Measurements from ENCODE around the gene FGF2. TPM values are rescaled to one million over a fixed set of nuclear protein-coding genes. Genes with fewer than 3 reads are reported as not detected.

FGF2 gene
- total and polyA plus RNA-seq, 3 donors from 2014 or later, result 3.0 to 4.9 (median 4.5) TPM

DNA sequence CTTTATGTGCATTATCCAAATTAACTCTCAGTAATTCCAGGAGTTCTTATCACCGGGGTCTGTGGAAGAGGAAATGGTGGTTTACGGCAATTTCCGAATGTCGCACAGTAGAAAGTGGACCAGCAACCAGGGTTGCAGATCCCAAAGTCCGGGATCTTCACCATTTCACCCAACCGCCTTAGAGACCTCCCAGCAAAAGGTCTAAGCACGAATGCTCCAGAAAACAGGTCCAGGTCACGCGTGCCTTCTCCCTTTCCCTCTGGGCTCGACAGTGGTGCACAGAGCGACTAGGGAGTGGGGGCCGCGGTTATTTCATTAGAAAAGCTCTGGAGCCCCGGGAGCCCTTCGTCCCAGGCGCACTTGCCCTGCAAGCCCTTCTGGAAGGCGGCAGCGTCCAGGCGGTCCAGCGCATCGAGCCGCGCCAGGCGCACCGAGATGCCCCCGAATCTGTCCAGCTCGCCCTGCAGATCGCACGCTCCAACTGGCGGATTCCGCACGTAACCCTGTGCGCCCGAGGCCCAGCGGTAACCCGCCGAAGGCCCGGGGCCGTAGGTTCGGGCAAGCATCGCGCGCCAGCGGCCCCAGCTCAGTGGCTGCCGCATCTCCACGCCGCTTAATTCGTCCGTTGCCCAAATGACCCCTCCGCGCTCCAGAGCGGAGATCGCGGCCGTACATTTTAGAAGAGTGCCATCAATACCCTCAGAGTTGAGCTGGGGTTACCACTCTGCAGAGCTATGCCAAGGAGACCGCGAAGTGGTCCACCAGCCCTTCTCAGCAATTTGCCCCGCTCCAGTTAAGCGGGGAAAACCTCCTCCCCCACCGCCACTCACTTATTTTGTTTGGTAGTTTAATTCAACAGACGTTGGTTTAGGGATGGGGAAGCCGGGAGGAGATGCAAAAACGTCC is 95.6 kb downstream of the FGF2 start, which contains the start of gene NUDT6:
TSS of gene NUDT6 (minus strand) at position 627 of the 906 bp plus-strand sequence. CDS start at position 602, 25 bp downstream.
- Histone ChIP-seq H3K36me3 (ENCODE audit: low read depth, missing control alignments) (no peaks in the 10 kb centered on the region), H3K27me3 (no peaks in the 10 kb centered on the region), H3K27ac (peak within 1 kb of the TSS; percentile 76 to 82), H3K9me3 (no peaks in the 10 kb centered on the region), H3K4me1 (peaks cover 6% of the 10 kb centered on the region), H3K4me3 (peak within 1 kb of the TSS; percentile 89 to 91)
- 0 to 1% methylated on average over 28 to 62 of the region's 63 CpGs for WGBS, 2 donors
- DNase-seq, result peak; percentile 87
- intact Hi-C loops (cut with DNase I; ENCODE audit: low total_unique reads), result no loop called here
- TF ChIP-seq POLR2A (IDR thresholded peaks at IDR 0.05), result no peak
- TF ChIP-seq, protein P1, sequence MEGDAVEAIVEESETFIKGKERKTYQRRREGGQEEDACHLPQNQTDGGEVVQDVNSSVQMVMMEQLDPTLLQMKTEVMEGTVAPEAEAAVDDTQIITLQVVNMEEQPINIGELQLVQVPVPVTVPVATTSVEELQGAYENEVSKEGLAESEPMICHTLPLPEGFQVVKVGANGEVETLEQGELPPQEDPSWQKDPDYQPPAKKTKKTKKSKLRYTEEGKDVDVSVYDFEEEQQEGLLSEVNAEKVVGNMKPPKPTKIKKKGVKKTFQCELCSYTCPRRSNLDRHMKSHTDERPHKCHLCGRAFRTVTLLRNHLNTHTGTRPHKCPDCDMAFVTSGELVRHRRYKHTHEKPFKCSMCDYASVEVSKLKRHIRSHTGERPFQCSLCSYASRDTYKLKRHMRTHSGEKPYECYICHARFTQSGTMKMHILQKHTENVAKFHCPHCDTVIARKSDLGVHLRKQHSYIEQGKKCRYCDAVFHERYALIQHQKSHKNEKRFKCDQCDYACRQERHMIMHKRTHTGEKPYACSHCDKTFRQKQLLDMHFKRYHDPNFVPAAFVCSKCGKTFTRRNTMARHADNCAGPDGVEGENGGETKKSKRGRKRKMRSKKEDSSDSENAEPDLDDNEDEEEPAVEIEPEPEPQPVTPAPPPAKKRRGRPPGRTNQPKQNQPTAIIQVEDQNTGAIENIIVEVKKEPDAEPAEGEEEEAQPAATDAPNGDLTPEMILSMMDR (IDR thresholded peaks at IDR 0.05), result no peak

DNA sequence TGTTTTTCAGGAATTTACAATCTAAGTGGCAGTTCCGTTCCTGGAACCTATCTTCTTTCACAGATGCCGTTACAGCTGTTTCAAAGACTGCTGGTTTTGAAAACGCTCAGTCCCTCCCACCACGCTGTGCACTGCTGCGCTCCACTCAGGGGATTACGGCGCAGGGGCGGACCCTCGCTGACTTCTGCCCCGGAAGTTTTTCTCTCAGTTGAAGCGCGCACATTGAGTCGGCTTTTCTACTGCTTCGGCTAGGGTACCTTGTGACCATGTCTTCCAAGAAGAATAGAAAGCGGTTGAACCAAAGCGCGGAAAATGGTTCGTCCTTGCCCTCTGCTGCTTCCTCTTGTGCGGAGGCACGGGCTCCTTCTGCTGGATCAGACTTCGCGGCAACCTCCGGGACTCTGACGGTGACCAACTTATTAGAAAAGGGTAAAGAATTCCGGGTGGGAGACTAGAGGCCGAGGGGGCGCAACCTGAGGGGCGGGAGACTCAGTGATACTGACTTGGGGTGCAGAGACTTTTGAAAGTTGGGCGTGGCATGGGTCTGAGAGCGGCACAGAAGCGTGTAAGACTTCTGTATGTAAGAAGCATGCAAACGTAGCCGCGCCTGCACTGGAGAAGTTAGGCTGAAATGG is 96.4 kb downstream of the FGF2 start:
- TF ChIP-seq, protein P1 (IDR thresholded peaks at IDR 0.05), result no peak
- no peak for TF ChIP-seq POLR2A (IDR thresholded peaks at IDR 0.05)
- Histone ChIP-seq H3K9me3 (no peaks in the 10 kb centered on the region), H3K4me1 (peaks cover 6% of the 10 kb centered on the region), H3K36me3 (ENCODE audit: low read depth, missing control alignments) (no peaks in the 10 kb centered on the region), H3K27me3 (no peaks in the 10 kb centered on the region), H3K27ac (peak overlapping the region; percentile 76 to 82), H3K4me3 (peak overlapping the region; percentile 89 to 91)
- WGBS, 2 donors, result 0% methylated on average over 32 to 34 of the region's 34 CpGs
- DNase-seq, result peak; percentile 93
- intact Hi-C loops (cut with DNase I; ENCODE audit: low total_unique reads), result no loop called here

DNA sequence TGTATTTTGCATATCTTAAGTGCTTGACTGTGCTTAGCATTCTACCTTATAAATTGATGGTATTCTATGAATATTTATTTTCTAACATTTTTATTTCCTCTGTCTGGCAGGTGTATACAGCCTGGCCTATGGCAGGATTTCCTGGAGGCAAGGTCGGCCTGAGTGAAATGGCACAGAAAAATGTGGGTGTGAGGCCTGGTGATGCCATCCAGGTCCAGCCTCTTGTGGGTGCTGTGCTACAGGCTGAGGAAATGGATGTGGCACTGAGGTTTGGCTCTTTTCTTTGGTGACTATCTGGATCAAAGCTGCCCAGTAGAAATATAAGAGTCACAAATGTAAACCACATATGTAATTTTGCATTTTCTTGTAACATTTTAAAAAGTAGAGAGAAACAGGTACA is 102.3 kb downstream of the FGF2 start:
- H3K4me3 ChIP-seq, result no peak overlapping the region
- H3K4me1 ChIP-seq, result peaks cover 5% of the 10 kb centered on the region
- no peak for TF ChIP-seq POLR2A (IDR thresholded peaks at IDR 0.05)
- TF ChIP-seq, protein P1 (IDR thresholded peaks at IDR 0.05), result no peak
- no peaks in the 10 kb centered on the region for H3K27me3 ChIP-seq
- no peaks in the 10 kb centered on the region for H3K9me3 ChIP-seq
- H3K27ac ChIP-seq, result no peak overlapping the region
- no peak for DNase-seq
- WGBS, 2 donors, result 85 to 96% methylated on average over 1 of the region's 1 CpG
- no peaks in the 10 kb centered on the region for H3K36me3 ChIP-seq (ENCODE audit: low read depth, missing control alignments)
- intact Hi-C loops (cut with DNase I; ENCODE audit: low total_unique reads), result no loop called here

DNA sequence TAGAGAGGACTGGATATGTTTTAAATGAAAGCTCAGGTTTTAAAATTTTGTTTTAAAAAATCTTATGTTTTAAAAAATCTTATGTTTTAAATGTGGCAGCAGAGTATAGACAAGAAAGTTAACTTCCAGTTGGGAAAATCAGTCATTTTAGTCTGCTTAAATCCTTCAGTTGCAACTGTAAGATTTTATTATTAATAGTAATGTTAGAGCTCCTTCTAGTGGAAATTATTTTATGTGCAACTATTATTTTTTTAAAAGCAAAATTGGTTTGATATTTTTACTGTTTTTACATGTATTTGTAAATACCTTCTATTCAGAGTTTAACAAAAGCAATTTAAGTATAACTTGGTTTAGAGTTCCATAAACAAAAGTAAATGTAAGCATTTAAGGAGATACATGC is 104.2 kb downstream of the FGF2 start:
- H3K36me3 ChIP-seq (ENCODE audit: low read depth, missing control alignments), result no peaks in the 10 kb centered on the region
- no peak for DNase-seq
- no peak overlapping the region for H3K27ac ChIP-seq
- no peaks in the 10 kb centered on the region for H3K27me3 ChIP-seq
- H3K4me3 ChIP-seq, result no peak overlapping the region
- H3K4me1 ChIP-seq, result no peaks in the 10 kb centered on the region
- TF ChIP-seq, protein P1 (IDR thresholded peaks at IDR 0.05), result peak in 1 of 3 experiments; percentile 54
- TF ChIP-seq POLR2A (IDR thresholded peaks at IDR 0.05), result no peak
- intact Hi-C loops (cut with DNase I; ENCODE audit: low total_unique reads), result no loop called here
- H3K9me3 ChIP-seq, result no peaks in the 10 kb centered on the region

Data from testis (tissue), 3 donors.